ENCODE results near the gene NUP153.

NUP153 gene

DNA sequence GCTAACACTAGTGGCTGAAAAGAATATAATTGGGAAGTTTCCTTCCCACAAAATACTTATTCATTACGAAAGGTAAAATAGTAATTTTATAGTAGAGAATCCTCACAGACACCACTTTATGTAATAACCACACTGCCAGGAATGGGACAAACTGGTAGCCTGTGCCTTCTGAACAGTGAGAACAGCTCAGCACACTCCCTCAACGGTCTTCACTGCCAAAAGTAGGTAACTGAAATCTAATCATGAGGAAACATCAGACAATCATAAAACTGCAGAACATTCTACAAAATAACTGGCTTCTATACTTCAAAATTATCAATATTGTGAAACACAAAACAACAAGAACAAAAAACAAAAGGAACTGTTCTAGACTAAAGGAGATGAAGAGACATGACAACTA lies 44.1 kb downstream of the NUP153 start:
- H3K9ac ChIP-seq (ENCODE audit: low read depth, low read length) = no peak overlapping the region
- H3K36me3 ChIP-seq (ENCODE audit: insufficient read depth, low read length) = peaks cover 16% of the 10 kb centered on the region
- no peaks in the 10 kb centered on the region for H3K9me3 ChIP-seq (ENCODE audit: control insufficient read depth, insufficient read depth, low read length)
- no peaks in the 10 kb centered on the region for H3K4me1 ChIP-seq (ENCODE audit: insufficient read depth, low read length)

DNA sequence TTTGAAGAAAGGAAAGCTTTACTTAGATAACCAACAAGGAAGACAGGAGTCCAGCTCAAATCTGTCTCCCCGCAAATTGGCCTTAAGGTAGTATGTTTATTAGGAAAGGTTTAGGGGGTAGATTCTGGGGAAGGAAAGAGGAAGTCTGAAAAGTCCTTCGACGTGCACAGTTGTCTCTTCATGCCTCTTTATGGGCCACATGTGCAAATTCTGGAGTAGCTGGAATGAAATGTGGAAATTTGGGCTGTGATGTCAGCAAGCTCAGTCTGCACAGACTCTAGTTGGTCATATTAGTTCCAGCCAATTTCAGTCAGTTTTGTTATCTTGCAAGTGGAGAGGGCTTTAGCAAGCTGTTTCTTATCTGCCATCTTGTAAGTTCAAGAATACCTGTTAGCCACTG lies 50.1 kb downstream of the NUP153 start:
- H3K9ac ChIP-seq (ENCODE audit: low read depth, low read length) = no peak overlapping the region
- H3K9me3 ChIP-seq (ENCODE audit: control insufficient read depth, insufficient read depth, low read length) = no peaks in the 10 kb centered on the region
- H3K36me3 ChIP-seq (ENCODE audit: insufficient read depth, low read length) = peaks cover 14% of the 10 kb centered on the region
- H3K4me1 ChIP-seq (ENCODE audit: insufficient read depth, low read length) = no peaks in the 10 kb centered on the region

DNA sequence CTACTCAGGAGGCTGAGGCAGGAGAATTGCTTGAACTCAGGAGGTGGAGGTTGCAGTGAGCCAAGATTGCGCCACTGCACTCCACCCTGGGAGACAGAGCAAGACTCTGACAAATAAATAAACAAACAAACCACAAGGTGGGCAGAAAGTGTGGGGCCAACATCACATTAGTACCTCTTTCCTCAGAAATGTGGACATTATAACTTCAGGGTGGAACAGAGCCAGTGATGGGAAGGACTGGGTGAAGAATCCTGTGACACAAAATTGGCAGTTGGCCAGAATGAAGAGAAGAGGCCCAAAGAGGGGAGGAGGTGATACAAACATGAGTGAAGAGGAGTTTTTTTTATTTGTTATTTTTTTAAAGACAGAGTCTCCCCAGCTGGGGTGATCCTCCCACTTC lies 50.6 kb downstream of the NUP153 start:
- Histone ChIP-seq H3K36me3 (ENCODE audit: insufficient read depth, low read length) (peaks cover 13% of the 10 kb centered on the region), H3K9me3 (ENCODE audit: control insufficient read depth, insufficient read depth, low read length) (no peaks in the 10 kb centered on the region), H3K9ac (ENCODE audit: low read depth, low read length) (no peak overlapping the region), H3K4me1 (ENCODE audit: insufficient read depth, low read length) (no peaks in the 10 kb centered on the region)

DNA sequence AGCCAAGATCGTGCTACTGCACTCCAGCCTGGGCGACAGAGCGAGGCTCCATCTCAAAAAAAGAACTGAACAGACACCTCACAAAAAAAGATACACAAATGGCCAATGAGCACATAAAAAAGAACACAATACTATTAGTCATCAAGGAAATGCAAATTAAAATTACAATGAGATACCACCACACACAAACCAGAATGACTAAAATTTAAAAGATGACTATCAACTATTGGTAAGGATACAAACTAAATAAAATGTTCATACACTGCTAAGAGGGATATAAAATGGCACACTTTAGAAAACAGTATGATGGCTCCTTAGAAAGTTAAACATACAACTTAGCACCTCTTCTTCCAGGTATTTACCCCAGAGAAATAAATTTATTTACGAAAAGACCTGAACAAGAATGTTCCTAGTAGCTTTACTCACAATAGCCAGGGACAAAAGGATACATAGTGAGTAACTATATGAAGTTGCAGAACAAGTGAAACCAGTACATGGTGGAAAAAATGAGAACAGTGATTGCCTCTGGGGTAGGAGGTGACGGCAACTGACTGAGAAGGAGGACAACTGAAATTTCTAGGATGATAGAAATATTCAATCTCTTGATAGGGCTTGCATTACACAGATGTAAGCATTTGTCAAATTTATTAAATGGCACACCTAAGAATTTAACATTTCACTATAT lies 53.4 kb downstream of the NUP153 start:
- H3K4me1 ChIP-seq (ENCODE audit: insufficient read depth, low read length) = no peaks in the 10 kb centered on the region
- H3K9me3 ChIP-seq (ENCODE audit: control insufficient read depth, insufficient read depth, low read length) = no peaks in the 10 kb centered on the region
- H3K9ac ChIP-seq (ENCODE audit: low read depth, low read length) = no peak overlapping the region
- peaks cover 15% of the 10 kb centered on the region for H3K36me3 ChIP-seq (ENCODE audit: insufficient read depth, low read length)

DNA sequence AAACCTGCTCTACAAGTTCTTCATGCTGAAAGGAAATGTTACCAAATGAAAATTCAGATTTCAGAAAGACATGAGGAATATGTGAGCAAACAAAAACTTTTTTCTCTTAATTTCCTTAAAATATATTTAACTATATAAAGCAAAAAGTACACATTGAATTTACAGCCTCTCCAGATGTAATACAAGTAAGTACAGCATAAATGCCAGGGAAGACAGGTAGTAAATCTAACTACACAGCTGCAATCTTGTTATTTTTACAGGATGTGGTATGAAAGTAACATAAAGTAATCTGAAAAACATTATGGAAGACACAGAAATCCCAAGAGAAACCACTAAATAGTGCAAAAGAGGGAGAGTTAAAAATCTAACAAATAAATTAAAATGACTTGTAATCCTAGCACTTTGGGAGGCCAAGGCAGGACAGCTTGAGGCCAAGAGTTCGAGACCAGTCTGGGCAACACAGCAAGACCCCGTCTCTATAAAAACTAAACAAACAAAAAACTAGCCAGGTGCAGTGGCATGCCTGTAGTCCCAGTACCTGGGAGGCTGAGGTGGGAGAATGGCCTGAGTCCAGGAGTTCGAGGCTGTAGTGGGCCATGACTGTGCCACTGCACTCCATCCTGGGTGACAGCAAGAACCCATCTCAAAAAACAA lies 55.9 kb downstream of the NUP153 start:
- Histone ChIP-seq H3K9me3 (ENCODE audit: control insufficient read depth, insufficient read depth, low read length) (no peaks in the 10 kb centered on the region), H3K4me1 (ENCODE audit: insufficient read depth, low read length) (no peaks in the 10 kb centered on the region), H3K36me3 (ENCODE audit: insufficient read depth, low read length) (peaks cover 14% of the 10 kb centered on the region), H3K9ac (ENCODE audit: low read depth, low read length) (no peak overlapping the region)

DNA sequence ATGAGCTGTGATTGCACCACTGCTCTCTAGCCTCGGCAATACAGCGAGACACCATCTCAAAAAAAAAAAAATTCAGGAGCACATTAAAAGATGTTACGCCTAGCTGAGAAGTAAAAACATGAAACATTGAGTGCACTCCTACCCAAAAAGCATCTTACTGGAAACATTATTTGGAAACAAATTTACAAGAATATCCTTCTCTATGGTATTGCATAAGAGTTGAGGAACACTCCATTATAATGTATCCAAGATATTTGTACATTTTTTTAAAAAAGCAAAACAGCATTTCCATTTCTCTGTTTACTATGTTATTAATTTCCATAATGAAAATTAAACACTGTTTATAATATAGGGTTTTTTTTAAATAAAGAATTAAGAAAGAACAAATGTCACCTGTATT lies 58.0 kb downstream of the NUP153 start:
- peaks cover 16% of the 10 kb centered on the region for H3K36me3 ChIP-seq (ENCODE audit: insufficient read depth, low read length)
- no peak overlapping the region for H3K9ac ChIP-seq (ENCODE audit: low read depth, low read length)
- no peaks in the 10 kb centered on the region for H3K4me1 ChIP-seq (ENCODE audit: insufficient read depth, low read length)
- no peaks in the 10 kb centered on the region for H3K9me3 ChIP-seq (ENCODE audit: control insufficient read depth, insufficient read depth, low read length)

DNA sequence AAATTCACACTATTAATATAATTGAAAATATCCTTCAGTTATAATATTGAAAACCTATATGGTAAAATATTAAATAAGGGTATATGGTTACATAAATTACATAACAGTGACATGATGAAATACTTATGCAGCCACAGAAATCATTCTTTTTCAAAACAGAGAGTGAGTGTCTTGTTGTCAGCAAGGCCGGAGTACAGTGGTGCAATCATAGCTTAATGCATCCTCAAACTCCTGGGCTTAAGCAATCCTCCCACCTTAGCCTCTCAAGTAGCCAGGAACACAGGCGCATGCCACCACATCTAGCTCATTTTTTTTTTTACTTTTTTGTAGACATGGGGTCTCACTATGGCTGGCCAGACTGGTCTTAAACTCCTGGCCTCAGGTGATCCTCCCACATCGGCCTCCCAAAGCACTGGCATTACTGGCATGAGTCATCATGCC lies 66.2 kb downstream of the NUP153 start:
- peaks cover 32% of the 10 kb centered on the region for H3K36me3 ChIP-seq (ENCODE audit: insufficient read depth, low read length)
- no peak overlapping the region for H3K9ac ChIP-seq (ENCODE audit: low read depth, low read length)
- H3K9me3 ChIP-seq (ENCODE audit: control insufficient read depth, insufficient read depth, low read length) = no peaks in the 10 kb centered on the region
- H3K4me1 ChIP-seq (ENCODE audit: insufficient read depth, low read length) = no peaks in the 10 kb centered on the region

DNA sequence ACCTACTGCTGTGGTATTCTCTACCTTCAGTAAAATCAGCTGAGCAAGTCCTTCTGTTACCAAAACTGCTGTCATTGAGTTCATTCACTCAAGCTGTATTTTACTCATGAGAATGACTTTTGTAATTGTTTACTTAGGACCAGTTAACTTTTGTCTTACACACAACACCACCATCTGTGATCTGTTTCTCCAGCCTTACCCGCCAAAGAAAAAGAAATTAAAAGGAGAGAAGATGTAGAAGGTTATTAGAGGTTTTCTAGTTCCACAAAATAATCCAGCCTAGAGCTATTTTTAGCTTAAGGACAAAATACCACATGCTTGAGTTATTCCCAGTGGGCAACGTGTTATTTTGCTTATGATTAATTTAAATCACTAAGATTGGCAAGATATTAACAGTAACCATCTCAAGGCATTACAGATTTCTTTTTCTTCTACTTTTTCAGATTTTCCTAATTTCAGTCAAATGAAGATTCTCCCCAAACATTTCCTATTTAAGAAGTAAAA lies 68.5 kb downstream of the NUP153 start:
- Histone ChIP-seq H3K9ac (ENCODE audit: low read depth, low read length) (no peak overlapping the region), H3K4me1 (ENCODE audit: insufficient read depth, low read length) (no peaks in the 10 kb centered on the region), H3K9me3 (ENCODE audit: control insufficient read depth, insufficient read depth, low read length) (no peaks in the 10 kb centered on the region), H3K36me3 (ENCODE audit: insufficient read depth, low read length) (peaks cover 23% of the 10 kb centered on the region)

DNA sequence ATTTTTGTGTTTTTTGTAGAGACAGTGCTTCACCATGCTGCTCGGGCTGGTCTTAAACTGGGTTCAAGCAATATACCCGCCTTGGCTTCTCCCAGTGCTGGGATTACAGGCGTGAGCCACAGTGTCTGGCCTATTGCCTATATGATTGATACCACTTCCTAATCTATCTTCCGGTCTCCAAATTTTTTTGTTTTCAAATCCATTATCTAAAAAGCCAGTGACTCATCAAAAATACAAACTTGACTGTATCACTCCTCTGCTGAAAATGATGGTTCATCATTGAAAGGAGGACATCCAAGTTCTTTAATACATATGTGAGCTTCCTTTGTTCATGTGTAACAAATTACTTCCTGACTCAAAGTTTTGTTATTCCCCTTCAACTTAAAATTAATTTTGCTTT lies 71.2 kb downstream of the NUP153 start:
- H3K9ac ChIP-seq (ENCODE audit: low read depth, low read length) = no peak overlapping the region
- peaks cover 17% of the 10 kb centered on the region for H3K36me3 ChIP-seq (ENCODE audit: insufficient read depth, low read length)
- no peaks in the 10 kb centered on the region for H3K9me3 ChIP-seq (ENCODE audit: control insufficient read depth, insufficient read depth, low read length)
- no peaks in the 10 kb centered on the region for H3K4me1 ChIP-seq (ENCODE audit: insufficient read depth, low read length)

DNA sequence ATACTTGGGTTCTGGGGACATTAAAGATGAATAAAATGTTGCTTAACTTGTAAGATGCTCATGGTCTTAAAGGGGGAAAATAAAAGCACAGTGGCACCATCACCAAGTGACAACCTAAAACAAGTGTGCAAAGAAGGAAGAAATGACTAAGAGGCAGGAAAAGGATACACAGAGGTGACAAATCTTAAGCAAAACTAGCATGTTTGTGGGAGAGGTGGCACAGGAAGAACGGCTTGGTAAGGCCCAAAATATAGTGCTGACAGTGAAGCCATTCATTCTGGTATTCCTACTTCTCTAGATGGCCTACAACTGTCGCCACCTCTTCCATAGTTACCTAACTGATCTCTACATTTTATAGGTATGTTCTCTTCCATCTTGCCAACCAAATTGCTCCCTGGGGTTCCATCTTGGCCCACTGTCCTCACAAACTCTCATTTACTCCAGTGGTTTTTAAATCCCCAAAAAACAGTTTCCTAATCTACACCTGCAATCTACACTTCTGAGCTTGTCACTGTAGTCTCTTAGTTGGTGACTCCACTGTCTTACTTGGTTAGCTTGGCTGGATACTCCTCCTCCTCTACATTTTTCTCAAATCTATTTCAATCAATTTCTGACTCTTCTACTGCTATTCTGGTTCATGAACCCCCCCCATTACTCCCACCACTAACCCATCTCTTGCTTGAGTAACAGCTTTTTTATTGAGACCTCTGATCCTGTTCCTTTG lies 73.1 kb downstream of the NUP153 start:
- H3K36me3 ChIP-seq (ENCODE audit: insufficient read depth, low read length) = peaks cover 20% of the 10 kb centered on the region

DNA sequence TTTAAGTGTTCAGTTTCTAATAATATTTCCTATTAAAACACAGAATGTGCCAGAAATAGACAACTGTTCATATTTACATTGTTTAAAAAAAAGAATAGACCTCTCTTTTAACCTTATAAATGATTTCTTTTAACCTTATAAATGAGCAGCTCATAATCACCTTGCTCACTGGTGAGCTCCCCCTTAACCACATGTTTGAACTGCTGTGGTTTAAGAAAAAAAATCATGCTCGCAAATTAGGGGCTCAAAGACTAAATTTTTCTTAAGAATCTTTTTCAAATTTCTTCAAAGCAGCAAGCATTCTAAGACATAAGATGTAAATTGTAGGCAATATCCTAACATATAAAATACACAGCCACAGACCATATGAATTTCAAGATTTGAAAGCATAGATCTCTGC lies 73.8 kb downstream of the NUP153 start:
- H3K9me3 ChIP-seq (ENCODE audit: control insufficient read depth, insufficient read depth, low read length) = no peaks in the 10 kb centered on the region
- no peaks in the 10 kb centered on the region for H3K4me1 ChIP-seq (ENCODE audit: insufficient read depth, low read length)
- H3K9ac ChIP-seq (ENCODE audit: low read depth, low read length) = no peak overlapping the region
- peaks cover 13% of the 10 kb centered on the region for H3K36me3 ChIP-seq (ENCODE audit: insufficient read depth, low read length)

More for the DNA sequence above, 73.1 kb downstream of the NUP153 start:
- Histone ChIP-seq H3K4me1 (ENCODE audit: insufficient read depth, low read length) (no peaks in the 10 kb centered on the region), H3K9ac (ENCODE audit: low read depth, low read length) (no peak overlapping the region), H3K9me3 (ENCODE audit: control insufficient read depth, insufficient read depth, low read length) (no peaks in the 10 kb centered on the region)

DNA sequence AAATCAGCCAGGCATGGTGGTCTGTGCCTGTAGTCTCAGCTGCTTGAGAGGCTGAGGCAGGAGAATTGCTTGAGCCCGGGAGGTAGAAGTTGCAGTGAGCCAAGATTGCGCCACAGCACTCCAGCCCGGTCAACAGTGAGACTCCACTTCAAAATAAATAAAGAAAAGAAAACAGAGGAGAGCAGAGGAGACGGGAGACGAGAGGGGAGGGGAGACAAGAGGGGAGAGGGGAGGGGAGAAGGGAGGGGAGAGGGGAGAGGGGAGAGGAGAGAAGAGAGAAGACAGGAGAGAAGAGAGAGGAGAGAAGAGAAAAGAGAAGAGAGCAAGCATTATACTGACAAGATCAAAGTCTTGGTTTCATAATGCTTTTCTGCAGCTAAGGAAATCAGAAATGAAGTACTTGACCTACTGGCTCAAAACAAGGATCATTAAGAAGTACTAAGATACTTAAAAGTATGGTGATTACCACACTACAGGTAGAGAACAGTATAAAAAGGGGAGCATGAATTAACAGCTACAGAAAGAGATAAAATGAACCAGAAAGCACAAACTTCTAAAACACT lies 76.1 kb downstream of the NUP153 start:
- H3K4me1 ChIP-seq (ENCODE audit: insufficient read depth, low read length) = no peaks in the 10 kb centered on the region
- H3K9ac ChIP-seq (ENCODE audit: low read depth, low read length) = no peak overlapping the region
- peaks cover 8% of the 10 kb centered on the region for H3K36me3 ChIP-seq (ENCODE audit: insufficient read depth, low read length)
- H3K9me3 ChIP-seq (ENCODE audit: control insufficient read depth, insufficient read depth, low read length) = no peaks in the 10 kb centered on the region

DNA sequence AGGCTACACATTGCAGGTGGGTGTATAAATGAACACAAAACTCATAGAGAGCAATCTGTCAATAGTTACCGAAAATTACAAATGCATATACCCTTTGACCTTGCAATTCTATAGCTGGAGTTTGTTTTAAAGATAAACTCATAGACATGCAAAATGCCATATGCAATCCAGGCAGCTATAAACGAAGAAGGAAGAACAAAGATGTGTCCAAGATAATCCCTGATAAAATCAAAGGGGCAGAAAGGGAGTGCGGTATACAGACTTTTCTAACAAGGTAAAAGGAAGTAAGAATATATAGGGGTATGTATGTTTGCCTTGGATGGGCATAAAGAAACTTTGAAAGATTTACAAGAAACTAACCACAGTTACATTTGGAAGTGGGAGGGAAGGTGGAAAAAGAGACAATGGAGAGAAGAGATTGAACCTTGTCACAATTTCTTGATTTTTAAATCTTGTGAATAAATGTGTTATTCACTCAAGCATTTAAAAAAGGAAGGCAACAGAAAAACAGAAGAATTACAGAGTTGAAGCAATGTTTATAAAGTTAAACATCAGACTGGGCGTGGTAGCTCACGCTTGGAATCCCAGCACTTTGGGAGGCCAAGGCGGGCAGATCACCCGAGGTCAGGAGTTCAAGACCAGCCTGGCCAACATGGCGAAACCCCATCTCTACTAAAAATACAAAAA lies 76.8 kb downstream of the NUP153 start:
- no peaks in the 10 kb centered on the region for H3K4me1 ChIP-seq (ENCODE audit: insufficient read depth, low read length)
- H3K9me3 ChIP-seq (ENCODE audit: control insufficient read depth, insufficient read depth, low read length) = no peaks in the 10 kb centered on the region
- H3K9ac ChIP-seq (ENCODE audit: low read depth, low read length) = no peak overlapping the region
- H3K36me3 ChIP-seq (ENCODE audit: insufficient read depth, low read length) = peaks cover 14% of the 10 kb centered on the region

DNA sequence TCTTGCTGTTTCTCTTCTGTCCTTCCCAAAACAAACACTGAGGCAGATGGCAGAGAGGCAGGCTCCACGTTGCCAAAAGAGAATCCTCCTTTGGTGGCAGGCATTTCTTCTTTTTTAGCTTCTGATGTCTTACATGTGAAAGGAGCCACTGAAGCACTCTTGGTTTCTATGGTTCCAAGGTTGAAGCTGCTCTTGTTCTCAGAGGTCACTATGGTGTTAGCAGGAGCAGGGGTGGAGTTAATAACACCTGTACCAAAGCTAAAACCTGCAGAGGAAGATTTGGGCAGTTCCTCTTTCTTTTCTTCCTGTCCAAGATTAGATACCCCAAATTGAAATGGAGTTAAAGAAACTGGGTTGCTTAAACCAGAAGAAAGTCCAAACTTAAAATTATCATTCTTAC lies 77.9 kb downstream of the NUP153 start:
- H3K4me1 ChIP-seq (ENCODE audit: insufficient read depth, low read length) = no peaks in the 10 kb centered on the region

More for the DNA sequence above, 77.9 kb downstream of the NUP153 start:
- Histone ChIP-seq H3K36me3 (ENCODE audit: insufficient read depth, low read length) (peaks cover 18% of the 10 kb centered on the region), H3K9me3 (ENCODE audit: control insufficient read depth, insufficient read depth, low read length) (no peaks in the 10 kb centered on the region), H3K9ac (ENCODE audit: low read depth, low read length) (no peak overlapping the region)

Data from ES-I3 (cell line).